Stomach (tissue), 4 donors: ENCODE results near the gene ANTXR2.

Experiments used
- POLR2A ChIP-seq, 4 donors: fragments of 450-650 bp; IDR thresholded peaks; one replicate each; pipeline ENCODE4 v1.6.1; 2016; ENCODE audit warnings: antibody characterized with exemption in 4 of 4, control low read depth in 2 of 4, mild to moderate bottlenecking in 1 of 4, moderate library complexity in 1 of 4
- TF ChIP-seq, protein P1 (sequence below), 7 experiments: fragments of 450-650 bp in 4 of 7; fragments of 200-600 bp in 3 of 7; sonication (generic) in 3 of 7; IDR thresholded peaks; one replicate each; pipeline ENCODE4 v1.5.1; 2016 to 2019; ENCODE audit warnings: antibody characterized with exemption in 7 of 7, control low read depth in 2 of 7, mild to moderate bottlenecking in 1 of 7

DNA sequence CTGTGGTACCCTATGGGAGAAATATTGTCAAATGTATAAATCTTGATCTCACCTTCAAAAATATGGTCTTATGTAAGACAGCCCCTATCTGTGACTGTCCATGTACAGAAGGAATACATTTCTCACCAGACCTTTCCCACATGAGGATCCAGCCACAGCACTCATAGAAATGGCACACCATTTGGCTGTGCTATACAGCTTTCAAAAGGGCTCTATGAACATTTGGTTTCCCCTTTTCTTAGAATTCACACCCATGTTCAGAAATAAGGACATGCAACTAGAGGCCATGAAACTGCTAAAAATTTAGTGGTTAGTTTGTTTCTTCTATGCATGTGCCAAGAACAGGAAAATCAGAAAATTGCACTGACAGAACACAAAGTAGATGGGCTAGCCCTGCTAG is 62.7 kb downstream of the ANTXR2 start:
- no peak for TF ChIP-seq POLR2A (IDR thresholded peaks at IDR 0.05)
- TF ChIP-seq, protein P1, sequence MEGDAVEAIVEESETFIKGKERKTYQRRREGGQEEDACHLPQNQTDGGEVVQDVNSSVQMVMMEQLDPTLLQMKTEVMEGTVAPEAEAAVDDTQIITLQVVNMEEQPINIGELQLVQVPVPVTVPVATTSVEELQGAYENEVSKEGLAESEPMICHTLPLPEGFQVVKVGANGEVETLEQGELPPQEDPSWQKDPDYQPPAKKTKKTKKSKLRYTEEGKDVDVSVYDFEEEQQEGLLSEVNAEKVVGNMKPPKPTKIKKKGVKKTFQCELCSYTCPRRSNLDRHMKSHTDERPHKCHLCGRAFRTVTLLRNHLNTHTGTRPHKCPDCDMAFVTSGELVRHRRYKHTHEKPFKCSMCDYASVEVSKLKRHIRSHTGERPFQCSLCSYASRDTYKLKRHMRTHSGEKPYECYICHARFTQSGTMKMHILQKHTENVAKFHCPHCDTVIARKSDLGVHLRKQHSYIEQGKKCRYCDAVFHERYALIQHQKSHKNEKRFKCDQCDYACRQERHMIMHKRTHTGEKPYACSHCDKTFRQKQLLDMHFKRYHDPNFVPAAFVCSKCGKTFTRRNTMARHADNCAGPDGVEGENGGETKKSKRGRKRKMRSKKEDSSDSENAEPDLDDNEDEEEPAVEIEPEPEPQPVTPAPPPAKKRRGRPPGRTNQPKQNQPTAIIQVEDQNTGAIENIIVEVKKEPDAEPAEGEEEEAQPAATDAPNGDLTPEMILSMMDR (IDR thresholded peaks at IDR 0.05) = no peak
